ENCODE measurements around the gene PPP2R5E.
"Not testable (repeated sequence)": the region's sequence is repeated elsewhere in the genome, so short reads cannot be mapped to it uniquely, and the experiment has no call there.

The PPP2R5E gene

DNA sequence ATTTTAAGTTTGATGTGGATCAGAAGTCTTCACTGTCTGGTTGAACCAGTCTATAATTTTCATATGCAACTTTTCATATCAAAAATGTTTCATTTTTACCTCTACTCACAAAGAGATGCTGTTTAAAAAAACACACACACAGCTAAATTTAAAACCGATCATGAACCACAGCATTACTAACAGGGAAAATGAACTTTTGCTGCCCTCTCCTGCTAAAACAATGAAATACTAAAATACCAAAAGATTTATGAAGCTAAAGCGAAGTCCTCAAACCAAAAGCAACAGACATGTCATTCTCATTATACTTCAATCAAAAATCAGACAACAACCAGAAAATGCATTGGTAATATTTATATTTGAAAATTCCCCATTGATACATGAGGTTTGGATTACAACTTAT is 171.6 kb downstream of the PPP2R5E start:
- DNase-seq (ENCODE audit: low spot score): not testable (repeated sequence)

DNA sequence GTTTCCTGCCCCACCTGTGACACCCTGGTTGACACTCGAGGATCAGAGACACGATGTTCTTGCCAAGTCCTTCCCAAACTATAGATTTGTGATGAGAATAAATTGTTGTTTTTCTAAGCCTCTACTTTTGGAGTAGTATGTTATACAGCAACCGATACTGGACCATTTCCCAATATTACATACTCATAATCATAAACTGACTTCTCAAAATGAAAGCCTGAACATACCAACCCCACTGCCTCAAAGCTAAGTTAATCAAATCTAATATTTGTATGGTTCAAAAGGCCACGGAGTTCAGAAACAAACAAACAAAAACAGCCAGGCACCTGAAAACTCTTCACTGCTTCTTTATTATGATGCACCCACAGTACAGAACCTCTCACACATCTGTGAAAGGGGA is 172.1 kb downstream of the PPP2R5E start:
- no peak for DNase-seq (ENCODE audit: low spot score)

DNA sequence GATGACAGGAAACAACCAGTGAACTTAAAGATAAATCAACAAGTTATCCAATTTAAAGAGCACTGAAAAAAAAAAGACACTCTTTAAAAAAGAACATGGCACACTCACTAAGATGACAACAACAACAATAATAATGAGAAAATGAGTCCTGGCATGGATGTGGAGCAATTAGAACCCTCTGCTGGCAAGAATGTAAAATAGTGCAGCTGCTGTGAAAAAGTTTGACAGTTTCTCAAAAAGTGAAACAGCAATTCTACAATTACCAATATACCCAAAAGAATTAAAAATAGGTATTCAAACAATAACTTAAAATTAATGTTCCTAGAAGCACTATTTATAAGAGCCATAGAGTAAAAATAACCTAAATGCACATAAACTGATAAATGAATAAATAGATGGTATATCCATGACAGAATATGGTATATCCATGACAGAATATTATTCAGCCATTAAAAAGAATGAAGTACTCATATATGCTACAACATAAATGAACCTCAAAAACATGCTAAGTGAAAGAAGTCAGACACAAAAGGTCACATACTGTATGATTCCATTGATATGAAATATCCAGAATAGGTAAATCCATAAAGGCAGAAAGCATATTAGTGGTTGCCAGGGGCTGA is 175.3 kb downstream of the PPP2R5E start:
- DNase-seq (ENCODE audit: low spot score): no peak

DNA sequence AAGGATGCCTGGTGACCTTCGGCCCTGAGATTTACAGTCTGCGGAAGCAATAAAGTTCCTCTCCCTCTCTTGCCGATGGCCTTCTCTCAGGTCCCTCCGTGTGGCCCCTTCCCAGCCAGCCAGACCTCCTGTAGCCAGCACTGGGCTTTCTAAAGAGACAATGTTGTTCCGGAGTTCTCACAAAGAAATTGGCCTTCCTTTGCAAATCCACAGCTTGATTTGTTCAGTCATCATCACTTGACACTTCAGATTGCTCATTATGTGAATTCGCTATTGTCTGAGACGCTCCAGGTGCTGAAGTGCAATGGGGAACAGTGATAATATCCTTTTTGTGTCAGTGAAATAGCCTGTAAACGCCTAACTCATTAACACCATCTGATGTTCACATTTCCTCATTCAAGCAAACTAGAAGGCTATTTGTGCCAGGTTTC is 180.8 kb downstream of the PPP2R5E start:
- DNase-seq (ENCODE audit: low spot score): no peak

DNA sequence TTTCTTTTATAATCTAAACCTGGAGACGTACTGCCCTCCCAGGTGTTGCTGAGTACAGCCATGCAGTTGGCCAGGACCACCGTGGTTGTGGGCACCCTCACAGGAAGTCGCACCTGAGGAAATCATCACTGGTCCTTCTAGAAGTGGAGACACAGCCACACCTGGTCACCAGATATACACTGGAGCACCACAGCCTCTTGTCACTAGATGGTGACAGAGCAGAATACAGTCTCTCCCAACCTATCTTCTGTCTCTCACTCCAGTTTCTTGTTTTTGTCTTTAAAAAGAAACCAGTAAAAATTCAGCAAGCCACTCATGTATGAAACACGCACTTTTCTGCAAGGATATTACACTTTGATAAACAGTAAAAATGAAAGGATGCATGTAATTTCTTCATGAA is 181.4 kb downstream of the PPP2R5E start:
- no peak for DNase-seq (ENCODE audit: low spot score)

DNA sequence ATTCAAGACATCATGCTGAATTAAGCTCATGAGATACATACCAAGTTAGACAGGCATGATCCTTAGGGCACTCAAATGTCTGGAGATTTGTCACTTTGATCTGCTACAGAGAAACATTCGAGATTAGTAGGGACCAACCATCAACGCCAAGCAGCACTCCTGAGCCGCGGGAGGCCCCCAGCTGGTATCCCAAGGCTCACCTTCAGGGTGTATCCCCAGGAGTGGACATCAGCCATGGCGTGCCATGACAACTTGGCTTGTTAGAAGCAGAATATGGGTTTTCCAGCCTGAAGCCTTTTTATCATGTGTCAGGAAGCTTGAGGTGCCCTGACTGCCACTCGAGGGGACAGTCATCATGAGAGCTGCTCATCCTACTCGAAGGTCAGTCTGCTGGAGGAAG is 185.3 kb downstream of the PPP2R5E start:
- no peak for DNase-seq (ENCODE audit: low spot score)

DNA sequence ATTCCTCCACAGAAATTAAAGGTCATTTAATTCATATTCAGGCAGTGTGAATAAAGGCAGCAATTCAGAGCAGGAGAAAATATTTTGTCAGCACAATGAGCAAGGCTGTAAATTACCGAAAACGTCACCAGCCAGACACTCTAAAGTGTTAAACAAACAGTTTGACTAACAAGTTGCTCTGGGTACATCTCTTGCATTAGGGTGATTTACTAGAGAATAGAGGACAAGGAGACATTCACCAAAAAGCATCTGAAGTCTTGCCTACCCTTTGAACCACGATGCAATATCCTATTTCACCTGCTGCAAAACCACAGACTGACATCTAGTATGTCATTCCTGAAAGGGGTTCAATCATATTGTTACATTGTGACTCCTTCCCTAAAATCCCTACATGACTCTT is 197.4 kb downstream of the PPP2R5E start:
- no peak for DNase-seq (ENCODE audit: low spot score)

DNA sequence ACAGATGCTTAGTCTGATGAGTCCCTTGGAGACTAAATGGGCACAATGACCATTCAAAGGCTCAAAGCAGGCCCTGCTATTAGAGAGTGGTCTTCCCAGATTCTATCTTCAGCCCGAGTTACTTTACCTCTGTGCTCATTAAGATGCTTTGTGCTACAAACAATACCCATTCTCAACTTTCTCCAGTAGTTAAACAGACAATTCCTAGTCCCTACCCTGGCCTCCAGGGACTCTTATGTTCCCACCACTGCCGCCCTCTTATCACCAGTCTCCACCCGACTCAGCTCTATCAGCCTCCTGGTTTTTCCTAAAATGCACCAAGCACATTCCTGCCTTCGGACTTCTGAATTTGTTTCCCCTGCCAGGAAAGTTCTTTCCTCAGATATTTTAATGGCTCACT is 198.8 kb downstream of the PPP2R5E start:
- no peak for DNase-seq (ENCODE audit: low spot score)

DNA sequence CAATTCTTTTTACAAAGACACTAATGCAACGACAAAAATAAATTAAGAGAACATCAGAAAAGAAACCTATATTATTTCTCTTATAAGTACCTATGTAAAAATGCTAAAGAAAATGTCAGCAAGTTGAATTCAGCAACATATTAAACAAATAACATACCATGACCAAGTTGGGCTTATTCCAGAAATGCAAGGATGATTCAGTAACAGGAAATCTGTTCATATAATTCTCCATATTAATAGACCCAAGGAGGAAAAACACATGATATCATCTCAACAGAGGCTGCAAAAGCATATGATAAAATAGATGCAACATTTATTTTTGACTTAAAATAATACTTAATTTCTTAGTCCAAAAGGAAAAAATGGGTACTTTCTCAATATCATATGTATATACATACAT is 199.3 kb downstream of the PPP2R5E start:
- DNase-seq (ENCODE audit: low spot score): no peak

DNA sequence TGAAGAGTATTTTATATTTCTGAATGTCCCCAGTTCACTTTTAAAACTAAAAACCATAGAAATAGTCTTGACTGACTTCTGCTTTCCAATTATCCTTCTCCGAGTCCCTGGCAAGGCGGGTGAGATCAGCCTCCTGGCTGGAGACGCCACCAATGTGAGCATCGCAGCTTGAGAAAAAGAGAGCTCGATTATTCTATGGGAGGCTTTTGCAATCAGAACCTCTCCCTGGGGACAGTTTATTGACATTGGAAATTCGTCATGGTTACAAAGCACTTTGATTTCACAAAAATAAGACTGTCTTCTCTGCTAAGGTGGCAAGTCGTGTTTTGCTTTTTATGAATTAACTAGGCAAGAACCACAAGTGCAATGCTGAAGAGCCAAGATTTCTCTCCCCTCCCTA is 200.8 kb downstream of the PPP2R5E start:
- no peak for DNase-seq (ENCODE audit: low spot score)

DNA sequence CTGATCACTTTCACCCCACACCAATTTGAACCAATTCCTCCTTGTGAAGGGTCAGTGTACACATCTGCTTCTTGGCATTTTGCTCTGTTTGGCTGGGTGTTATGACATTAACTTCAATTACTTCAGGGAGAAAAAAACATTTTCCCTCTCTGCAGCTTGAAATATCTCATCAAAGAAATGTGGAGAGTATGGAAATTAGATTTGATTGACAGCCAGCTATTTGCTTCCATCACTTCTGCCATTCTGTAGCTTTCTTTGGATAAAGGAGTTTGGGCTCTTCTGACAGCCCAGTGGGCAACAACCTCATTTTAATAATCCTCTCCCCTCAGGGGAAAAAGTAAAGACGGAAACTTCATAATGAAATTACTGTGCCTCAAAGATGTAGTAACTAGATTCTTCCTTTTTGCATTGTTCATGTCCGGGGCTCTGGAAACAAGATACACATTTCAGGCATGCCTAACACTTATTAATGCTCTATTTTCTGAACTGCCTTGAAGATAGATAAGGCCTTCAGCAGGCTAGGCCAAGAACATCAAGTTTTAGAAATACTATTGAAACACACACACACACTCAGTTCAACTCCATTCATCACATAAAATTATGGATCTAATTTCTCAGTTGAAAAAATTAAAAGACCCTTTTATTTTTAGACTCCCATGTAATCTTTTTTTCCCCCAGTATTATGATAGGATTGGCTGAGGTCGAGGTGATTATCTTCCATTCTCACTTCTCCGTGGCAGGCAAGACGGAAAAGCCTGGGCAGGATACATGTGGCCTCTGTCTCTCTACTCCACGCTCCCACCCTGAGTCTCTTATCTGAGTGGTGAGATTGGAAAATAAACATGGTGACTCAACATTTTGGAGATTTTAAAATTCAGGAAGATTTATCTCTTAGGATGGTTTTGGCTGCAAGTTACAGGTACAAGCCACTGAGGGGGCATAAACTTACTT is 214.1 kb downstream of the PPP2R5E start:
- DNase-seq (ENCODE audit: low spot score): no peak

DNA sequence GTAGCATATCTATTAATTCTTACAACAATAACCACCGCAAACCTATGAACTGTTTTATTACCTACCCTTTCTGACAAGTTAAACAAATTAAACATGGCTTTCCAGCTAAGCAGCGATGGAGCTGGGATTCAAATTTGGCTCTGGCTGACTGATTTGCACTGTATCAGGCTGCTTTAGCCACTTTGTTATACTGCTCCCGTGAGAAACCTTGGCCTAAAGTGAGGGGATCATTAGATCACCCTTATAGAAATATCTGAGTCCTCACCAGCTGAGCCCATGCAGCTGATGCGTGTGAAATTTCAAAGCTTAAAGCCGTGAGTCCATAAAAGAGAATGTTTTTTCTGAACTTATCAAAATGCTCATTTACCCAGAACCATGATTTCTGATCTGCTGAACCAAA is 216.3 kb downstream of the PPP2R5E start:
- DNase-seq (ENCODE audit: low spot score): no peak

DNA sequence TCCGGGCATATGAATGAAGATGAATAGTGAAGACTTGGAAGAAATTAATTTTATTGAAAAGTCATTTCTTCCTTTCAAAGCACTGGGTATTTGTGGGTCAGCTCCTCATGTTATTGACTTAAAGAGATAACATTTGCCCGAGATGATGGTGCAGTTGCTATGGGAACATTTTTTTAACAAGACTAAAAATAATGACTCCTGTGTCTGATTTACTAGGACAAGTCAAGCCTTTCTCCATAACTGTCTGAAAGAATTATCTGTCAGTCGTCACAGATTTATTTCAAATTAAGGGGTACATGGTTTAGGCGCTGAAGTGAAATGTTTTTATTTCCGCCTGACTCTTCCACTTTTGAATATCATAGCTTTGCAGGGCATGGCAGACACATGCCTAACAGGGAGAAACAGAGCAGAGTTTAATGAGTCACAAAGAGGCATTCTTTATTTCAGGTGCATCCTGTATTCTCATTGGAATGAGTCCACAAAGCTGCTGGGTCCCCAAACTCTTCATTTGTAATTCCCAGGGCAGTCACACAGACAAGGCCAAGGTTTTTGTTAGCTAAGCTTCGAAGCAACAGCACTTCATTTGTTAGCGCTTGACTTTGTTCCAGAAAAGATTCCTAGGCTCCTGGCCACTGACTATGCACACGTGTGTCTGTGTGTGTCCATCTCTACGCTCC is 220.1 kb downstream of the PPP2R5E start:
- no peak for DNase-seq (ENCODE audit: low spot score)

DNA sequence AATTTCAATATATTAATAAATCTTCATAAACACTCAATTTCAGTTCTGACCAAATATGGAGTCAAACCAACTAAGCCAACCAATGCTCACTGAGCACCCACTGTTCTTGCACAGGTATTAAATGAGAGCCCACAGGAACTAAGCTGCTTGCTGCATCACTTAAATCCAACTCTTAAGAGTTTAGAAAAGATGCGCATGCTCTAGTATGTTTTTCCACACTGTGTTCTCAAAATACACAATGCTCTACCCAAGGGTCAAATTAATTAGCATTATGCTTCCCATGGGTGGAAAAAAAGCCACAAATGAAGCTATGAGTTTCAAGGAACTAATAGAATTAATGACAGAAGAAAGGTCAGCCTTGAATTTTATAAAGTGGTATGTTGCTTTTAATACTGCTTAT is 220.7 kb downstream of the PPP2R5E start:
- DNase-seq (ENCODE audit: low spot score): no peak

Measured in putamen (tissue), 1 donor.